HPDE6-E6E7 (cell line): ENCODE data around the gene GDPD1.
"Not testable (repeated sequence)": the region's sequence is repeated elsewhere in the genome, so short reads cannot be mapped to it uniquely, and the experiment has no call there.

Source experiments
- DNase-seq: peaks from one replicate; pipeline ENCODE4 v3.0.0; 2011; ENCODE audit warnings: missing footprints; ENCODE audit errors: extremely low spot score

The GDPD1 gene

GRCh38 chr17:59220328-59221158 lies at the start of gene GDPD1:
GDPD1 (plus strand) TSS chr17:59220511; CDS start chr17:59220610, 99 bp downstream.
- peak; percentile 98 for DNase-seq

GRCh38 chr17:59172436-59173004 lies 47.8 kb upstream of the GDPD1 start:
- DNase-seq = no peak

- no peak for DNase-seq
Observed at GRCh38 chr17:59174671-59175070, 45.6 kb upstream of the GDPD1 start.

GRCh38 chr17:59175076-59175475 lies 45.2 kb upstream of the GDPD1 start:
- no peak for DNase-seq

- DNase-seq = no peak
Observed at GRCh38 chr17:59178266-59178985, 41.9 kb upstream of the GDPD1 start.

- not testable (repeated sequence) for DNase-seq
Observed at GRCh38 chr17:59179601-59180000, 40.7 kb upstream of the GDPD1 start.

- DNase-seq = no peak
Observed at GRCh38 chr17:59180626-59181025, 39.7 kb upstream of the GDPD1 start.

GRCh38 chr17:59181481-59181880 lies 38.8 kb upstream of the GDPD1 start:
- no peak for DNase-seq

- DNase-seq = no peak
Observed at GRCh38 chr17:59185997-59186396, 34.3 kb upstream of the GDPD1 start.

GRCh38 chr17:59186850-59187249 lies 33.5 kb upstream of the GDPD1 start:
- DNase-seq = no peak

- no peak for DNase-seq
Observed at GRCh38 chr17:59190806-59191205, 29.5 kb upstream of the GDPD1 start.

- DNase-seq = no peak
Observed at GRCh38 chr17:59193336-59193862, 26.9 kb upstream of the GDPD1 start.

GRCh38 chr17:59199398-59199797 lies 20.9 kb upstream of the GDPD1 start:
- no peak for DNase-seq

GRCh38 chr17:59202320-59202719 lies 18.0 kb upstream of the GDPD1 start:
- DNase-seq = no peak

GRCh38 chr17:59219370-59219769 lies 941 bp upstream of the GDPD1 start:
- DNase-seq = no peak

- no peak for DNase-seq
Observed at GRCh38 chr17:59219992-59220327, 351 bp upstream of the GDPD1 start.

- no peak for DNase-seq
Observed at GRCh38 chr17:59221159-59221847, 992 bp downstream of the GDPD1 start.

- DNase-seq = no peak
Observed at GRCh38 chr17:59223813-59224212, 3.5 kb downstream of the GDPD1 start.

GRCh38 chr17:59228588-59228987 lies 8.3 kb downstream of the GDPD1 start:
- DNase-seq = not testable (repeated sequence)

- no peak for DNase-seq
Observed at GRCh38 chr17:59230764-59231163, 10.5 kb downstream of the GDPD1 start.

GRCh38 chr17:59234631-59235030 lies 14.3 kb downstream of the GDPD1 start:
- DNase-seq = no peak

GRCh38 chr17:59238906-59239305 lies 18.6 kb downstream of the GDPD1 start:
- DNase-seq = no peak
